Thoracic aorta (tissue), 2 donors: ENCODE measurements around the gene FXYD2. TPM values are rescaled to one million over a fixed set of nuclear protein-coding genes. Genes with fewer than 3 reads are reported as not detected.

Source experiments
- ATAC-seq: fragments of 150-250 bp; one replicate; pipeline ENCODE4 v1.8.0; 2017; ENCODE audit warnings: low read depth; ENCODE audit not compliant: insufficient number of reproducible peaks, low FRiP score
- DNase-seq: peaks from one replicate; pipeline ENCODE4 v3.0.0-alpha.2; 2020; ENCODE audit warnings: low spot score
- H3K27ac ChIP-seq, 2 donors: fragments of 200-600 bp; sonication (generic); 1 replicate in 1 of 2; 2 replicates in 1 of 2; pipeline ENCODE4 v1.5.1; 2016; ENCODE audit warnings: mild to moderate bottlenecking in 2 of 2, moderate library complexity in 2 of 2
- H3K27me3 ChIP-seq: fragments of 200-600 bp; sonication (generic); replicated peaks from 2 replicates; pipeline ENCODE4 v1.6.0; 2016; ENCODE audit warnings: mild to moderate bottlenecking; ENCODE audit not compliant: insufficient read depth
- H3K36me3 ChIP-seq: fragments of 200-600 bp; sonication (generic); one replicate; pipeline ENCODE4 v1.5.1; 2016
- H3K4me1 ChIP-seq, 2 donors: fragments of 200-600 bp; sonication (generic); 1 replicate in 1 of 2; 2 replicates in 1 of 2; pipeline versions ENCODE4 v1.5.1 to v1.6.0; 2016; ENCODE audit warnings: low read depth in 2 of 2, mild to moderate bottlenecking in 1 of 2; ENCODE audit not compliant: control insufficient read depth in 1 of 2
- H3K4me3 ChIP-seq: fragments of 200-600 bp; sonication (generic); 2 replicates; pipeline ENCODE4 v1.5.1; 2016; ENCODE audit warnings: mild to moderate bottlenecking
- H3K9me3 ChIP-seq: fragments of 200-600 bp; sonication (generic); 2 replicates; pipeline ENCODE4 v1.5.1; 2016
- CTCF ChIP-seq: fragments of 200-600 bp; sonication (generic); IDR thresholded peaks from one replicate; pipeline ENCODE4 v1.5.1; 2019; ENCODE audit warnings: antibody characterized with exemption
- total RNA-seq, 2 donors: library from RNA; depleted of rRNA; stranded (reverse); fragments of >200 nt; gene quantifications; one replicate each; pipeline versions ENCODE4 v1.1.0 to v1.2.3, GENCODE V29; 2016

Gene FXYD2
- total RNA-seq, 2 donors from 2014 or later = not detected

- Histone ChIP-seq H3K27me3 (no peaks in the 10 kb centered on the region), H3K4me1 (peaks cover 3 to 6% of the 10 kb centered on the region in 2 donors), H3K9me3 (no peaks in the 10 kb centered on the region), H3K4me3 (no peak overlapping the region), H3K36me3 (no peaks in the 10 kb centered on the region), H3K27ac (no peak overlapping the region)
- no peak for TF ChIP-seq CTCF
- DNase-seq (no peak), ATAC-seq (no peak)
Measured at GRCh38 chr11:117822074-117823033, 2.2 kb downstream of the FXYD2 start.

- no peaks in the 10 kb centered on the region for H3K36me3 ChIP-seq
- ATAC-seq = no peak
- TF ChIP-seq CTCF = no peak
- H3K27me3 ChIP-seq = no peaks in the 10 kb centered on the region
- no peak for DNase-seq
- H3K27ac ChIP-seq = no peak overlapping the region
- H3K4me1 ChIP-seq = peaks cover 3 to 10% of the 10 kb centered on the region in 2 donors
- H3K9me3 ChIP-seq = no peaks in the 10 kb centered on the region
- H3K4me3 ChIP-seq = no peak overlapping the region
Measured at GRCh38 chr11:117821431-117821830, 3.1 kb downstream of the FXYD2 start.

GRCh38 chr11:117820516-117820915 lies 4.0 kb downstream of the FXYD2 start:
- TF ChIP-seq CTCF = no peak
- Histone ChIP-seq H3K4me3 (no peak overlapping the region), H3K27ac (no peak overlapping the region), H3K4me1 (peaks cover 3 to 10% of the 10 kb centered on the region in 2 donors), H3K27me3 (no peaks in the 10 kb centered on the region), H3K9me3 (no peaks in the 10 kb centered on the region), H3K36me3 (no peaks in the 10 kb centered on the region)
- DNase-seq (no peak), ATAC-seq (no peak)

- no peak for TF ChIP-seq CTCF
- Histone ChIP-seq H3K27me3 (no peaks in the 10 kb centered on the region), H3K9me3 (no peaks in the 10 kb centered on the region), H3K4me3 (no peak overlapping the region), H3K4me1 (peaks cover 3 to 10% of the 10 kb centered on the region in 2 donors), H3K36me3 (no peaks in the 10 kb centered on the region), H3K27ac (no peak overlapping the region)
- DNase-seq = no peak
- no peak for ATAC-seq
Measured at GRCh38 chr11:117820071-117820470, 4.5 kb downstream of the FXYD2 start.

DNA sequence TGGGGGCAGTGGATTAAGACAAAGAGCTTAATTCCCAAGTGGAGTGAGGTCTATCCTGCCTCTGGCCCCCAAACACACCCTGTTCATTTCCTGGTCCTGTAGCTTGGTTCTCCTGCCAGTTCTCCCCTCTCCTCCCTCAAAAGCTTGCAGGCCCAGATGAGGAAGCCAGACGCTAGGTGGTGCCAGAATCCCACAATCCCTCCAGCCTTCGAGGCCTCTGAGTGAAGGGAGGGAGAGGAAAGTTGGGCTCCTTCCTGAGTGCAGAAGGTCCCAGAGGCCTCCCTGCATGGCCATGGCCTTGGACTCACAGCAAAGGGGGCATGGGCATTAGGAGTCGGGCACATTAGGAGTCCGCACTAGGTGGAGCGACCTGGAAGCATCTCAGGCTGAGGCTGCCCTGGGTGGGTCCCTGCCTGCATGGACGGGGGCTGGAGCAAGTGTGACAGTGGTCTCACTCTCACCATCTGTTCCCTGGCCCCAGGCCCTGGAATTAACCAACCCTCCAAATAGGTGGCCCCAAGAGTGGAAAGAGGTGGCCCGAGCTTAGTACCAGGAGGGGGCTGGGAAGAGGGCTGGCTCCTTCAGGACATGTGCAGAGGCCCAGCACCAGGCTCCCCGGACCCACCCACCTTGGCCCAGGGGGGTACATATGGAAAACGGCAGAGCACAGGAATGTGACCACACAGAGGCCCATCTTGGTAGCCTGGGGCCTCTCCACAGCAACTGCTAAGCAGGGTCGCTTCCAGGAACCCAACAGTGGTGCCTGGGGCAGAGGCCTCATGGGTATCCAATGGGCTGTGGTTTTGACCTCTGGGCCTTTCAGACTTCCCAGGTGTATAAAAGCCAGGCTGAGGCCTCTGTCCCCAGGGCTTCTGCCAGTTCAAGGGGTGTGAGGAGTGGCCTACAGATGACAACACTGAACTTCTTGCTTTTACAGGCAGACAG lies 5.2 kb downstream of the FXYD2 start:
- Histone ChIP-seq H3K27ac (no peak overlapping the region), H3K4me3 (no peak overlapping the region), H3K9me3 (no peaks in the 10 kb centered on the region), H3K27me3 (no peaks in the 10 kb centered on the region), H3K36me3 (no peaks in the 10 kb centered on the region), H3K4me1 (peaks cover 3 to 10% of the 10 kb centered on the region in 2 donors)
- DNase-seq (no peak), ATAC-seq (no peak)
- no peak for TF ChIP-seq CTCF
